Measurements from ENCODE around the gene COTL1.

COTL1 gene

DNA sequence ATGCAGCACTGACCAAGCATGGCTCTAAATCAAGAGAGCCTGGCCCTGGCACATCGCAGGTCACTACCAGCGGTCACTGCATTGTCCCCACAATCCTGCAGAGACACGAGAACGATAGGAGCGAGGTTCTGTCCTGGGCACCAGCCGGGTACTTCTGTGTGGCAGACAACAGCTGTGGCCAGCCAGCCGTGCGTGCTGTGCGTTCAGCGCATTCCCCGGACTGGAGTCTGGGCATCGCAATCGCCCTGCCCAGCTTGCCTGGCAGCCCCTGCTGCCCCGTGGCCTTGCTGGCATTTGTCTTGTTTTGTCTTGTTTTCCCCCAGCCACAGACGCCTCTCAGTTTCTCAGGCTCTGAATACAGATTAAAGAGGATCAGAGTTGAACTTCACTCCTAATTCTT lies 33.9 kb downstream of the COTL1 start:
- no peak overlapping the region for H2BK120ac ChIP-seq (ENCODE audit: low read depth, low read length)
- no peaks in the 10 kb centered on the region for H3K36me3 ChIP-seq (ENCODE audit: control insufficient read depth, insufficient read depth, low read length)
- no peak overlapping the region for H2BK15ac ChIP-seq (replicated peaks; ENCODE audit: low read depth)
- no peak for DNase-seq
- no peak overlapping the region for H2AK5ac ChIP-seq (ENCODE audit: low read length)
- no peaks in the 10 kb centered on the region for H3K27me3 ChIP-seq (ENCODE audit: insufficient read depth, low read length, poor library complexity)
- H3K18ac ChIP-seq (ENCODE audit: low read length), result no peak overlapping the region
- no peak overlapping the region for H4K8ac ChIP-seq (ENCODE audit: low read depth, low read length)
- no peak overlapping the region for H3K4ac ChIP-seq (ENCODE audit: low read depth, low read length)
- no CpG with 5 or more reads among the region's 15 CpGs for WGBS (ENCODE audit: extremely low coverage, insufficient coverage, low lambda C conversion rate)
- H3K4me1 ChIP-seq (ENCODE audit: control insufficient read depth, low read depth, low read length), result no peaks in the 10 kb centered on the region
- no peak overlapping the region for H3K4me2 ChIP-seq (ENCODE audit: low read length)
- H3K27ac ChIP-seq (ENCODE audit: low read depth, low read length), result no peak overlapping the region
- no peak overlapping the region for H2BK5ac ChIP-seq (ENCODE audit: low read length)
- no peaks in the 10 kb centered on the region for H3K79me1 ChIP-seq (ENCODE audit: low read length)
- no peak overlapping the region for H3K56ac ChIP-seq (ENCODE audit: low read length)
- no peaks in the 10 kb centered on the region for H3K79me2 ChIP-seq (ENCODE audit: control insufficient read depth, insufficient read depth, low read length)
- H3K9ac ChIP-seq (ENCODE audit: low read length), result no peak overlapping the region
- no peak overlapping the region for H3K23ac ChIP-seq (ENCODE audit: low read length)
- H4K5ac ChIP-seq (ENCODE audit: low read length), result no peak overlapping the region
- no peak overlapping the region for H3K4me3 ChIP-seq (ENCODE audit: low read length)

DNA sequence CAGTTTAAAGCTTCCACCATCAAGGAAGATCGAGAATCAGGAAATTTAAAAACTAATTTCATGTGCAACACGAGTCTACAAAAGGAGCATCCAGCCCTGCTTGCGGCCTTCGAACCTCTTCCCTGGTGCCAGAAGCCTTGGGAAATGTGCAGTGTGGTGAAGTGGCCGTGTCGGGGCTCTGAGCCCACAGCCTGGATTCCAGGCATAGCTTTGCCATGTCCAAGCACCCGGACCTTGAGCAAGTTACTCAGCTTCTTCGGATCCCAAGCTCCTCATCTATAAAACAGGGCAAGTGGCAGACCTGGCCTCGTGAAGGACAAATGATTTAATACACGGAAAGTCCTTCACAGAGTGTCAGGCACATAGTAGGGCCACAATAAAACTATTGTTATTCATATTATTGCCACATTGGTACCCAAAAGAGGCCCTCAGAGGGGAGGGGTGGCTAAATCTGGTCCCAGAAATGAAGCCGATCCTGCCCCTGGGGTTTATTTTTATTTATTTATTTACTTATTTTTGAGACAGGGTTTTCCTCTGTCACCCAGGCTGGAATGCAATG lies 34.8 kb downstream of the COTL1 start:
- Histone ChIP-seq H3K23ac (ENCODE audit: low read length) (no peak overlapping the region), H3K4me3 (ENCODE audit: low read length) (no peak overlapping the region), H3K27me3 (ENCODE audit: insufficient read depth, low read length, poor library complexity) (no peaks in the 10 kb centered on the region), H3K4me2 (ENCODE audit: low read length) (no peak overlapping the region), H2BK15ac (replicated peaks; ENCODE audit: low read depth) (no peak overlapping the region), H3K79me2 (ENCODE audit: control insufficient read depth, insufficient read depth, low read length) (peaks cover 4% of the 10 kb centered on the region), H4K5ac (ENCODE audit: low read length) (no peak overlapping the region), H4K8ac (ENCODE audit: low read depth, low read length) (no peak overlapping the region), H3K79me1 (ENCODE audit: low read length) (peaks cover 6% of the 10 kb centered on the region), H3K4ac (ENCODE audit: low read depth, low read length) (no peak overlapping the region), H3K56ac (ENCODE audit: low read length) (no peak overlapping the region), H2AK5ac (ENCODE audit: low read length) (no peak overlapping the region), H2BK5ac (ENCODE audit: low read length) (no peak overlapping the region), H2BK120ac (ENCODE audit: low read depth, low read length) (no peak overlapping the region), H3K4me1 (ENCODE audit: control insufficient read depth, low read depth, low read length) (no peaks in the 10 kb centered on the region), H3K18ac (ENCODE audit: low read length) (no peak overlapping the region), H3K9ac (ENCODE audit: low read length) (no peak overlapping the region), H3K36me3 (ENCODE audit: control insufficient read depth, insufficient read depth, low read length) (no peaks in the 10 kb centered on the region), H3K27ac (ENCODE audit: low read depth, low read length) (no peak overlapping the region)
- no peak for DNase-seq
- WGBS (ENCODE audit: extremely low coverage, insufficient coverage, low lambda C conversion rate), result no CpG with 5 or more reads among the region's 11 CpGs

DNA sequence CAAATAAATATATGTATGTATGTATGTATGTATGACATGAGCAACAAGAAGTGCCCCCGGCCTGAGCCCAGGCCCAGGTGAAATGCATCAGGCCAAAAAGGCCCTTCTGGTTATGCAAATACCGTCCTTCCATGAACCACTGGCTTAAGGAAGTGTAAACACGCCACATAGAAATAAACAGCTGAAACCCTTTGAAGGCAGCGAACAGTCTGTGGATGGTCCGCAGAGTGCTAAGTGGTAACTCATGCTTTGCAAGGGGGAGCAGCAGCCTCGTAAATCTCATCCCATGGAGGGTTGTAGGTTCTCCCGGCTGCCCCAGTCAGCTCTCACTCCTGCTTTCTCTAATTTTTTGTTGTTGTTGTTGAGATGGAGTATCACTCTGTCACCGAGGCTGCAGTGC lies 36.7 kb downstream of the COTL1 start:
- no CpG with 5 or more reads among the region's 8 CpGs for WGBS (ENCODE audit: extremely low coverage, insufficient coverage, low lambda C conversion rate)
- H3K4me1 ChIP-seq (ENCODE audit: control insufficient read depth, low read depth, low read length), result no peaks in the 10 kb centered on the region
- no peak overlapping the region for H2AK5ac ChIP-seq (ENCODE audit: low read length)
- no peak overlapping the region for H2BK5ac ChIP-seq (ENCODE audit: low read length)
- H4K5ac ChIP-seq (ENCODE audit: low read length), result no peak overlapping the region
- no peak overlapping the region for H3K4ac ChIP-seq (ENCODE audit: low read depth, low read length)
- H3K9ac ChIP-seq (ENCODE audit: low read length), result no peak overlapping the region
- H3K4me2 ChIP-seq (ENCODE audit: low read length), result no peak overlapping the region
- H3K79me2 ChIP-seq (ENCODE audit: control insufficient read depth, insufficient read depth, low read length), result peaks cover 4% of the 10 kb centered on the region
- no peak for DNase-seq
- no peak overlapping the region for H3K27ac ChIP-seq (ENCODE audit: low read depth, low read length)
- H3K56ac ChIP-seq (ENCODE audit: low read length), result no peak overlapping the region
- H3K23ac ChIP-seq (ENCODE audit: low read length), result no peak overlapping the region
- no peaks in the 10 kb centered on the region for H3K36me3 ChIP-seq (ENCODE audit: control insufficient read depth, insufficient read depth, low read length)
- H3K79me1 ChIP-seq (ENCODE audit: low read length), result peaks cover 6% of the 10 kb centered on the region
- no peak overlapping the region for H2BK15ac ChIP-seq (replicated peaks; ENCODE audit: low read depth)
- H4K8ac ChIP-seq (ENCODE audit: low read depth, low read length), result no peak overlapping the region
- H3K4me3 ChIP-seq (ENCODE audit: low read length), result no peak overlapping the region
- no peak overlapping the region for H2BK120ac ChIP-seq (ENCODE audit: low read depth, low read length)
- H3K27me3 ChIP-seq (ENCODE audit: insufficient read depth, low read length, poor library complexity), result no peaks in the 10 kb centered on the region
- no peak overlapping the region for H3K18ac ChIP-seq (ENCODE audit: low read length)

DNA sequence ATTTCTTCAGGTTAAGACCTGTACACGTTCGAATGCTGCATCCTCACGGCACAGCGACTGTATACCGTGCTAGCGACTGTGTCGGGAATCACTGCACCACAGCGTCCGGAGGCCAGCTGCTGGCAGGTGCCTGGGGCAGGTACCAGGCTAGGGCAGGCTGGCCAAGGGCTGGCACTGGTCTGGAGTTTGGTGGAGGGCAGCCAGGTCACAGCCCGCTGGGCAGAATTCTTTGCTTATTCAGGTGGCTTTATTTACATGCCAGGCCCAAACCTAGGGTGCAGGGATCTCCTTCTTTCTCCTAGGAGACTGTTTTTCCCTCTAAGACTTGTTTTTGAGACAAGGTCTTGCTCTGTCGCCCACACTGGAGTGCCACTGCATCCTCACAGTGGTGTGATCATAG lies 37.9 kb downstream of the COTL1 start:
- H3K36me3 ChIP-seq (ENCODE audit: control insufficient read depth, insufficient read depth, low read length), result no peaks in the 10 kb centered on the region
- H2BK5ac ChIP-seq (ENCODE audit: low read length), result no peak overlapping the region
- H3K4me3 ChIP-seq (ENCODE audit: low read length), result no peak overlapping the region
- H3K27me3 ChIP-seq (ENCODE audit: insufficient read depth, low read length, poor library complexity), result no peaks in the 10 kb centered on the region
- H3K79me1 ChIP-seq (ENCODE audit: low read length), result peaks cover 6% of the 10 kb centered on the region
- H4K5ac ChIP-seq (ENCODE audit: low read length), result no peak overlapping the region
- H3K18ac ChIP-seq (ENCODE audit: low read length), result no peak overlapping the region
- H3K4me2 ChIP-seq (ENCODE audit: low read length), result no peak overlapping the region
- WGBS (ENCODE audit: extremely low coverage, insufficient coverage, low lambda C conversion rate), result no CpG with 5 or more reads among the region's 11 CpGs
- H3K4me1 ChIP-seq (ENCODE audit: control insufficient read depth, low read depth, low read length), result no peaks in the 10 kb centered on the region
- no peak overlapping the region for H2AK5ac ChIP-seq (ENCODE audit: low read length)
- no peak overlapping the region for H3K56ac ChIP-seq (ENCODE audit: low read length)
- no peak overlapping the region for H2BK15ac ChIP-seq (replicated peaks; ENCODE audit: low read depth)
- no peak overlapping the region for H3K23ac ChIP-seq (ENCODE audit: low read length)
- H3K27ac ChIP-seq (ENCODE audit: low read depth, low read length), result no peak overlapping the region
- no peak overlapping the region for H2BK120ac ChIP-seq (ENCODE audit: low read depth, low read length)
- no peak overlapping the region for H3K9ac ChIP-seq (ENCODE audit: low read length)
- H4K8ac ChIP-seq (ENCODE audit: low read depth, low read length), result no peak overlapping the region
- no peak for DNase-seq
- peaks cover 4% of the 10 kb centered on the region for H3K79me2 ChIP-seq (ENCODE audit: control insufficient read depth, insufficient read depth, low read length)
- no peak overlapping the region for H3K4ac ChIP-seq (ENCODE audit: low read depth, low read length)

- H3K56ac ChIP-seq (ENCODE audit: low read length), result no peak overlapping the region
- H3K4me3 ChIP-seq (ENCODE audit: low read length), result no peak overlapping the region
- no peak overlapping the region for H3K18ac ChIP-seq (ENCODE audit: low read length)
- no peaks in the 10 kb centered on the region for H3K36me3 ChIP-seq (ENCODE audit: control insufficient read depth, insufficient read depth, low read length)
- WGBS (ENCODE audit: extremely low coverage, insufficient coverage, low lambda C conversion rate), result no CpG with 5 or more reads among the region's 6 CpGs
- H3K79me1 ChIP-seq (ENCODE audit: low read length), result peaks cover 8% of the 10 kb centered on the region
- no peaks in the 10 kb centered on the region for H3K27me3 ChIP-seq (ENCODE audit: insufficient read depth, low read length, poor library complexity)
- no peak overlapping the region for H3K9ac ChIP-seq (ENCODE audit: low read length)
- no peak for DNase-seq
- no peak overlapping the region for H3K27ac ChIP-seq (ENCODE audit: low read depth, low read length)
- no peak overlapping the region for H3K23ac ChIP-seq (ENCODE audit: low read length)
- no peak overlapping the region for H2BK15ac ChIP-seq (replicated peaks; ENCODE audit: low read depth)
- no peak overlapping the region for H2BK120ac ChIP-seq (ENCODE audit: low read depth, low read length)
- no peaks in the 10 kb centered on the region for H3K4me1 ChIP-seq (ENCODE audit: control insufficient read depth, low read depth, low read length)
- no peak overlapping the region for H4K5ac ChIP-seq (ENCODE audit: low read length)
- H3K4me2 ChIP-seq (ENCODE audit: low read length), result no peak overlapping the region
- no peak overlapping the region for H2BK5ac ChIP-seq (ENCODE audit: low read length)
- H3K4ac ChIP-seq (ENCODE audit: low read depth, low read length), result no peak overlapping the region
- no peak overlapping the region for H4K8ac ChIP-seq (ENCODE audit: low read depth, low read length)
- H3K79me2 ChIP-seq (ENCODE audit: control insufficient read depth, insufficient read depth, low read length), result peaks cover 4% of the 10 kb centered on the region
- H2AK5ac ChIP-seq (ENCODE audit: low read length), result no peak overlapping the region
Observed at GRCh38 chr16:84578538-84579126, 39.2 kb downstream of the COTL1 start.
